Prostate gland (tissue), 2 donors: ENCODE data around the gene GPR137B. TPM values are rescaled to one million over a fixed set of nuclear protein-coding genes. Genes with fewer than 3 reads are reported as not detected.
"Not testable (repeated sequence)": the region's sequence is repeated elsewhere in the genome, so short reads cannot be mapped to it uniquely, and the experiment has no call there.

ENCODE experiments used
- DNase-seq: peaks from one replicate; pipeline ENCODE4 v3.0.0-alpha.2; 2019; ENCODE audit warnings: low spot score
- H3K27ac ChIP-seq, 2 donors: fragments of 200-600 bp; sonication (generic); 2 replicates each; pipeline ENCODE4 v1.5.1; 2017 to 2019
- H3K27me3 ChIP-seq: fragments of 200-600 bp; sonication (generic); replicated peaks from 2 replicates; pipeline ENCODE4 v1.5.1; 2019; ENCODE audit not compliant: insufficient read depth
- H3K36me3 ChIP-seq, 2 donors: fragments of 200-600 bp; sonication (generic); 1 replicate in 1 of 2; 2 replicates in 1 of 2; pipeline versions ENCODE4 v1.5.1 to v1.8.1; 2017 to 2019
- H3K4me1 ChIP-seq: fragments of 200-600 bp; sonication (generic); replicated peaks from 2 replicates; pipeline ENCODE4 v1.5.1; 2019
- H3K4me3 ChIP-seq, 2 donors: fragments of 200-600 bp; sonication (generic); 2 replicates each; pipeline ENCODE4 v1.5.1; 2017 to 2019
- H3K9me3 ChIP-seq: fragments of 200-600 bp; sonication (generic); 2 replicates; pipeline ENCODE4 v1.5.1; 2017
- CTCF ChIP-seq, 4 experiments: fragments of 200-600 bp in 2 of 4; fragments of 450-650 bp in 2 of 4; sonication (generic) in 2 of 4; IDR thresholded peaks; 1 replicate in 3 of 4; 2 replicates in 1 of 4; pipeline ENCODE4 v1.5.1; 2016 to 2019; ENCODE audit warnings: antibody characterized with exemption in 4 of 4, mild to moderate bottlenecking in 2 of 4, moderate library complexity in 2 of 4
- POLR2A ChIP-seq: fragments of 450-650 bp; IDR thresholded peaks from one replicate; pipeline ENCODE4 v1.6.1; 2016; ENCODE audit warnings: antibody characterized with exemption, mild to moderate bottlenecking
- POLR2AphosphoS5 ChIP-seq: sonication (generic); formaldehyde crosslinking; IDR thresholded peaks from one replicate; pipeline ENCODE4 v1.6.1; 2017; ENCODE audit warnings: antibody characterized with exemption
- WGBS: methylation state at CpG from one replicate; pipeline ENCODE4 v1.1.5; 2018; 5-methylcytosine and 5-hydroxymethylcytosine counted together
- intact Hi-C: fragments of 100-400 bp; cut with DNase I; formaldehyde crosslinking; loops from one replicate; pipeline ENCODE4 v1.14.2; 2022
- total RNA-seq, 2 donors: library from RNA; depleted of rRNA; stranded (reverse); fragments of >200 nt; gene quantifications; one replicate each; pipeline ENCODE4 v1.1.0, GENCODE V29; 2016

Gene GPR137B
- total RNA-seq, 2 donors from 2014 or later = 9.1 to 33.7 TPM

- intact Hi-C loops = no loop called here
- H3K4me1 ChIP-seq = no peaks in the 10 kb centered on the region
- H3K9me3 ChIP-seq = no peaks in the 10 kb centered on the region
- no peak overlapping the region for H3K27ac ChIP-seq
- WGBS = 63% methylated on average over 18 of the region's 18 CpGs
- no peak for DNase-seq
- no peaks in the 10 kb centered on the region for H3K27me3 ChIP-seq
- H3K36me3 ChIP-seq = no peaks in the 10 kb centered on the region
- no peak for TF ChIP-seq CTCF (IDR thresholded peaks at IDR 0.05)
- TF ChIP-seq POLR2A = no peak
- no peak for TF ChIP-seq POLR2AphosphoS5
- no peak overlapping the region for H3K4me3 ChIP-seq
These were observed 34.3 kb downstream of the GPR137B start for GRCh38 chr1:236176337-236177336.

- Histone ChIP-seq H3K27ac (no peak overlapping the region), H3K9me3 (no peaks in the 10 kb centered on the region), H3K27me3 (no peaks in the 10 kb centered on the region), H3K4me1 (no peaks in the 10 kb centered on the region), H3K36me3 (no peaks in the 10 kb centered on the region), H3K4me3 (no peak overlapping the region)
- TF ChIP-seq POLR2AphosphoS5 (no peak), CTCF (IDR thresholded peaks at IDR 0.05) (no peak), POLR2A (no peak)
- intact Hi-C loops = no loop called here
- DNase-seq = no peak
- 93% methylated on average over 6 of the region's 6 CpGs for WGBS
These were observed 37.3 kb downstream of the GPR137B start for GRCh38 chr1:236179634-236180033.

GRCh38 chr1:236181059-236181458, 38.7 kb downstream of the GPR137B start:
- no peak overlapping the region for H3K27ac ChIP-seq
- no peak overlapping the region for H3K4me3 ChIP-seq
- H3K9me3 ChIP-seq = no peaks in the 10 kb centered on the region
- intact Hi-C loops = no loop called here
- DNase-seq = no peak
- no peaks in the 10 kb centered on the region for H3K27me3 ChIP-seq
- no peak for TF ChIP-seq POLR2AphosphoS5
- no peak for TF ChIP-seq CTCF (IDR thresholded peaks at IDR 0.05)
- no peak for TF ChIP-seq POLR2A
- WGBS = 81% methylated on average over 3 of the region's 3 CpGs
- H3K36me3 ChIP-seq = no peaks in the 10 kb centered on the region
- no peaks in the 10 kb centered on the region for H3K4me1 ChIP-seq

GRCh38 chr1:236185687-236186086, 43.3 kb downstream of the GPR137B start:
- 92% methylated on average over 4 of the region's 4 CpGs for WGBS
- no peak for TF ChIP-seq CTCF (IDR thresholded peaks at IDR 0.05)
- no peak for TF ChIP-seq POLR2AphosphoS5
- TF ChIP-seq POLR2A = no peak
- Histone ChIP-seq H3K27me3 (no peaks in the 10 kb centered on the region), H3K4me1 (no peaks in the 10 kb centered on the region), H3K27ac (no peak overlapping the region), H3K4me3 (no peak overlapping the region), H3K36me3 (no peaks in the 10 kb centered on the region), H3K9me3 (no peaks in the 10 kb centered on the region)
- no peak for DNase-seq
- intact Hi-C loops = no loop called here

GRCh38 chr1:236186471-236186870, 44.1 kb downstream of the GPR137B start:
- H3K36me3 ChIP-seq, H3K4me1 ChIP-seq, DNase-seq, H3K4me3 ChIP-seq, H3K27ac ChIP-seq, H3K27me3 ChIP-seq, intact Hi-C loops, H3K9me3 ChIP-seq: not testable (repeated sequence)
- WGBS = 98% methylated on average over 2 of the region's 2 CpGs

- H3K4me1 ChIP-seq, H3K27me3 ChIP-seq, DNase-seq, H3K9me3 ChIP-seq, intact Hi-C loops, H3K36me3 ChIP-seq, H3K27ac ChIP-seq, H3K4me3 ChIP-seq: not testable (repeated sequence)
- WGBS = 87% methylated on average over 1 of the region's 1 CpG
These were observed 45.7 kb downstream of the GPR137B start for GRCh38 chr1:236188084-236188483.
